Spleen (tissue), 7 donors: Measurements from ENCODE around the gene CUL9.

Experiments
- POLR2A ChIP-seq, 3 donors: fragments of 450-650 bp; IDR thresholded peaks; one replicate each; pipeline ENCODE4 v1.5.1; 2017; ENCODE audit warnings: antibody characterized with exemption in 3 of 3, mild to moderate bottlenecking in 1 of 3
- POLR2AphosphoS5 ChIP-seq, 3 donors: sonication (generic); formaldehyde crosslinking; IDR thresholded peaks; one replicate each; pipeline ENCODE4 v1.5.1; 2017; ENCODE audit warnings: antibody characterized with exemption in 3 of 3
- TF ChIP-seq, protein P1 (sequence below), 11 experiments: fragments of 200-600 bp in 7 of 11; fragments of 450-650 bp in 4 of 11; sonication (generic) in 4 of 11; IDR thresholded peaks in 8 of 11; conservative IDR thresholded peaks in 3 of 11; 1 replicate in 7 of 11; 2 replicates in 4 of 11; pipeline versions ENCODE4 v1.4.0 to v1.8.0; 2016 to 2021; ENCODE audit warnings: antibody characterized with exemption in 11 of 11, inconsistent platforms in 4 of 11, mild to moderate bottlenecking in 1 of 11
- donor health status: DM: no; HTN: no; CAD: no; lungs with moderate emphysema.
- donor health status: DM: no; HTN: no; CAD: no.
- donor health status: DM: no; HTN: no; CAD: no.

DNA sequence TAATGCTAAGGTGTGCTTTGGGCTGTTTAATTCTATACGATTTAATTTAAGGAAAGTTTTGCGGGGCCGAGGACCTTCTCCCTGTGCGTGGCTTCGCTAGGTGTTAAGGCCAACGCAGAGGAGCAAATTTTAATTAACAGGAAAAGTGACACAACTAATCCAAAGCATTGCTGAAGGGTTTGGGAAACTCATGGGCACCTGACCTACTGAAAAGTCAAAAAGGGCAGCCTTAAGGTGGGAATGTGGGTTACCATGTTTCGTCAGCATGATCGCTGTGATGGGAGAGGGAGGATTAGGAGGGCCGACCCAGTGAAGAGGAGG is 415 bp upstream of the CUL9 start:
- TF ChIP-seq, protein P1, sequence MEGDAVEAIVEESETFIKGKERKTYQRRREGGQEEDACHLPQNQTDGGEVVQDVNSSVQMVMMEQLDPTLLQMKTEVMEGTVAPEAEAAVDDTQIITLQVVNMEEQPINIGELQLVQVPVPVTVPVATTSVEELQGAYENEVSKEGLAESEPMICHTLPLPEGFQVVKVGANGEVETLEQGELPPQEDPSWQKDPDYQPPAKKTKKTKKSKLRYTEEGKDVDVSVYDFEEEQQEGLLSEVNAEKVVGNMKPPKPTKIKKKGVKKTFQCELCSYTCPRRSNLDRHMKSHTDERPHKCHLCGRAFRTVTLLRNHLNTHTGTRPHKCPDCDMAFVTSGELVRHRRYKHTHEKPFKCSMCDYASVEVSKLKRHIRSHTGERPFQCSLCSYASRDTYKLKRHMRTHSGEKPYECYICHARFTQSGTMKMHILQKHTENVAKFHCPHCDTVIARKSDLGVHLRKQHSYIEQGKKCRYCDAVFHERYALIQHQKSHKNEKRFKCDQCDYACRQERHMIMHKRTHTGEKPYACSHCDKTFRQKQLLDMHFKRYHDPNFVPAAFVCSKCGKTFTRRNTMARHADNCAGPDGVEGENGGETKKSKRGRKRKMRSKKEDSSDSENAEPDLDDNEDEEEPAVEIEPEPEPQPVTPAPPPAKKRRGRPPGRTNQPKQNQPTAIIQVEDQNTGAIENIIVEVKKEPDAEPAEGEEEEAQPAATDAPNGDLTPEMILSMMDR (IDR thresholded peaks at IDR 0.05 in 8 of 11, conservative IDR thresholded peaks at IDR 0.05 in 3 of 11): no peak
- TF ChIP-seq POLR2A (IDR thresholded peaks at IDR 0.05) (no peak), POLR2AphosphoS5 (IDR thresholded peaks at IDR 0.05) (no peak)
